OCI-LY1 (cell line): ENCODE measurements around the gene GTF2I.
"Not testable (repeated sequence)": the region's sequence is repeated elsewhere in the genome, so short reads cannot be mapped to it uniquely, and the experiment has no call there.

Source experiments
- H2AFZ ChIP-seq: fragments of 200-600 bp; sonication (generic), shearing (Covaris generic); 2 replicates; pipeline ENCODE4 v1.6.0; 2014; ENCODE audit warnings: antibody characterized with exemption, mild to moderate bottlenecking, low read length
- H3F3A ChIP-seq: fragments of 200-600 bp; sonication (generic), shearing (Covaris generic); 2 replicates; pipeline ENCODE4 v1.6.0; 2014; ENCODE audit warnings: mild to moderate bottlenecking, antibody characterized with exemption, low read length, moderate library complexity; ENCODE audit not compliant: insufficient read depth
- H3K27ac ChIP-seq: fragments of 200-600 bp; sonication (generic); 2 replicates; pipeline ENCODE4 v1.5.1; 2014; ENCODE audit warnings: low read length, mixed run types, mild to moderate bottlenecking, low read depth; ENCODE audit not compliant: poor library complexity, severe bottlenecking
- H3K27me3 ChIP-seq: fragments of 200-600 bp; sonication (generic); 2 replicates; pipeline ENCODE4 v1.6.0; 2014; ENCODE audit warnings: antibody characterized with exemption, mild to moderate bottlenecking, low read length, moderate library complexity; ENCODE audit not compliant: insufficient read depth
- H3K36me3 ChIP-seq: fragments of 200-600 bp; sonication (generic); 2 replicates; pipeline ENCODE4 v1.6.1; 2014; ENCODE audit warnings: mild to moderate bottlenecking, antibody characterized with exemption, low read length, moderate library complexity, mixed read lengths; ENCODE audit not compliant: insufficient read depth
- H3K4me1 ChIP-seq: fragments of 200-600 bp; sonication (generic); 2 replicates; pipeline ENCODE4 v1.5.1; 2014; ENCODE audit warnings: mild to moderate bottlenecking, low read length, moderate library complexity; ENCODE audit not compliant: insufficient read depth, severe bottlenecking
- H3K4me2 ChIP-seq: fragments of 200-600 bp; sonication (generic), shearing (Covaris generic); 2 replicates; pipeline ENCODE4 v1.6.1; 2014; ENCODE audit warnings: low read length
- H3K4me3 ChIP-seq: fragments of 200-600 bp; sonication (generic); 2 replicates; pipeline ENCODE4 v1.5.1; 2014; ENCODE audit warnings: low read length, low read depth, mild to moderate bottlenecking, mixed read lengths; ENCODE audit not compliant: poor library complexity, severe bottlenecking
- H3K79me2 ChIP-seq: fragments of 200-600 bp; shearing (Covaris generic); 2 replicates; pipeline ENCODE4 v1.6.1; 2016; ENCODE audit warnings: mixed run types, low read length, mixed read lengths; ENCODE audit not compliant: insufficient read depth
- H3K9ac ChIP-seq: fragments of 200-600 bp; sonication (generic), shearing (Covaris generic); 2 replicates; pipeline ENCODE4 v1.6.1; 2014; ENCODE audit warnings: mild to moderate bottlenecking, low read length, mixed read lengths
- H3K9me2 ChIP-seq: fragments of 200-600 bp; sonication (generic), shearing (Covaris generic); 2 replicates; pipeline ENCODE4 v1.6.1; 2014; ENCODE audit warnings: low read depth, mild to moderate bottlenecking, low read length, mixed read lengths
- H3K9me3 ChIP-seq: fragments of 200-600 bp; shearing (Covaris generic); 2 replicates; pipeline ENCODE4 v1.6.1; 2014; ENCODE audit warnings: low read length, mixed read lengths
- H4K20me1 ChIP-seq: fragments of 200-600 bp; sonication (generic), shearing (Covaris generic); 2 replicates; pipeline ENCODE4 v1.6.0; 2016; ENCODE audit warnings: mild to moderate bottlenecking, low read length; ENCODE audit not compliant: insufficient read depth
- CTCF ChIP-seq: fragments of 200-600 bp; sonication (generic), shearing (Covaris generic); IDR thresholded peaks from 2 replicates; pipeline ENCODE4 v1.5.1; 2017; ENCODE audit warnings: mild to moderate bottlenecking, antibody characterized with exemption, low read length, moderate library complexity, mixed read lengths
- EZH2 ChIP-seq: fragments of 200-600 bp; sonication (generic), shearing (Covaris generic); IDR thresholded peaks from 2 replicates; pipeline ENCODE4 v1.8.0; 2017; ENCODE audit warnings: borderline replicate concordance, mixed run types, mild to moderate bottlenecking, antibody characterized with exemption, low read length, moderate library complexity, mixed read lengths

GTF2I gene

GRCh38 chr7:74690474-74690873 lies 33.0 kb downstream of the GTF2I start:
- no peak overlapping the region for H3K4me2 ChIP-seq
- no peaks in the 10 kb centered on the region for H3K27me3 ChIP-seq
- H3K9me3 ChIP-seq, result peaks cover 2% of the 10 kb centered on the region; the same call in 1 of the 2 replicates
- H3K36me3 ChIP-seq, result peaks cover 79% of the 10 kb centered on the region
- no peaks in the 10 kb centered on the region for H4K20me1 ChIP-seq
- no peak overlapping the region for H3K4me3 ChIP-seq
- no peak overlapping the region for H3K27ac ChIP-seq
- no peaks in the 10 kb centered on the region for H3K4me1 ChIP-seq
- no peak for TF ChIP-seq CTCF
- TF ChIP-seq EZH2, result no peak
- H3F3A ChIP-seq, result no peaks in the 10 kb centered on the region
- no peaks in the 10 kb centered on the region for H3K9me2 ChIP-seq
- H3K9ac ChIP-seq, result no peak overlapping the region
- H3K79me2 ChIP-seq, result peaks cover 38% of the 10 kb centered on the region
- H2AFZ ChIP-seq, result no peak overlapping the region

GRCh38 chr7:74704419-74704818 lies 46.9 kb downstream of the GTF2I start:
- H3K4me1 ChIP-seq, H3F3A ChIP-seq, H2AFZ ChIP-seq, H3K9ac ChIP-seq, H3K79me2 ChIP-seq, H3K27ac ChIP-seq, H3K4me3 ChIP-seq, H4K20me1 ChIP-seq, H3K9me3 ChIP-seq, H3K9me2 ChIP-seq, H3K4me2 ChIP-seq, H3K27me3 ChIP-seq: not testable (repeated sequence)
- H3K36me3 ChIP-seq, result peaks cover 98% of the 10 kb centered on the region

GRCh38 chr7:74707238-74707637 lies 49.7 kb downstream of the GTF2I start:
- H3K9me3 ChIP-seq, result 0 out of 2 replicates have a peak, but pooled peaks cover 2% of the 10 kb centered on the region
- H2AFZ ChIP-seq, result no peak overlapping the region
- no peaks in the 10 kb centered on the region; the same call in 1 of the 2 replicates for H3K79me2 ChIP-seq
- H4K20me1 ChIP-seq, result no peaks in the 10 kb centered on the region
- H3K4me2 ChIP-seq, result no peak overlapping the region
- no peak overlapping the region for H3K4me3 ChIP-seq
- no peaks in the 10 kb centered on the region for H3K9me2 ChIP-seq
- no peak for TF ChIP-seq CTCF
- H3F3A ChIP-seq, result no peaks in the 10 kb centered on the region; the same call in 1 of the 2 replicates
- peaks cover 98% of the 10 kb centered on the region for H3K36me3 ChIP-seq
- H3K9ac ChIP-seq, result no peak overlapping the region
- no peaks in the 10 kb centered on the region for H3K27me3 ChIP-seq
- no peak overlapping the region for H3K27ac ChIP-seq
- H3K4me1 ChIP-seq, result no peaks in the 10 kb centered on the region

GRCh38 chr7:74708569-74709275 lies 51.2 kb downstream of the GTF2I start:
- Histone ChIP-seq H3F3A (peaks cover 6% of the 10 kb centered on the region; the same call in 1 of the 2 replicates), H3K79me2 (no peaks in the 10 kb centered on the region; the same call in 1 of the 2 replicates), H3K36me3 (peaks cover 98% of the 10 kb centered on the region), H3K9me2 (no peaks in the 10 kb centered on the region), H4K20me1 (no peaks in the 10 kb centered on the region), H3K27ac (no peak overlapping the region), H3K4me1 (no peaks in the 10 kb centered on the region), H2AFZ (no peak overlapping the region), H3K27me3 (no peaks in the 10 kb centered on the region), H3K9ac (no peak overlapping the region), H3K4me3 (no peak overlapping the region), H3K9me3 (peaks cover 14% of the 10 kb centered on the region), H3K4me2 (no peak overlapping the region)
- TF ChIP-seq CTCF (no peak), EZH2 (no peak)
